Vagina (tissue), 2 donors: Measurements from ENCODE around the gene RNF214. TPM values are rescaled to one million over a fixed set of nuclear protein-coding genes. Genes with fewer than 3 reads are reported as not detected.

ENCODE experiments used
- DNase-seq, 2 donors: peaks; one replicate each; pipeline ENCODE4 v3.0.0-alpha.2; 2017; ENCODE audit errors: extremely low spot score in 2 of 2
- H3K27ac ChIP-seq: fragments of 200-600 bp; sonication (generic); one replicate; pipeline ENCODE4 v1.5.1; 2019
- H3K27me3 ChIP-seq: fragments of 200-600 bp; sonication (generic); one replicate; pipeline ENCODE4 v1.5.1; 2019
- H3K36me3 ChIP-seq, 2 donors: fragments of 200-600 bp; sonication (generic); one replicate each; pipeline ENCODE4 v1.5.1; 2017 to 2019
- H3K4me1 ChIP-seq: fragments of 200-600 bp; sonication (generic); one replicate; pipeline ENCODE4 v1.5.1; 2019
- H3K4me3 ChIP-seq, 2 donors: fragments of 200-600 bp; sonication (generic); 1 replicate in 1 of 2; 2 replicates in 1 of 2; pipeline ENCODE4 v1.5.1; 2016 to 2019
- H3K9me3 ChIP-seq: fragments of 200-600 bp; sonication (generic); one replicate; pipeline ENCODE4 v1.5.1; 2019
- CTCF ChIP-seq, 3 experiments: fragments of 450-650 bp in 2 of 3; fragments of 200-600 bp in 1 of 3; sonication (generic) in 1 of 3; IDR thresholded peaks; one replicate each; pipeline ENCODE4 v1.5.1; 2017 to 2019; ENCODE audit warnings: antibody characterized with exemption in 3 of 3, mild to moderate bottlenecking in 2 of 3, moderate library complexity in 2 of 3
- POLR2A ChIP-seq, 2 donors: fragments of 450-650 bp; IDR thresholded peaks; one replicate each; pipeline ENCODE4 v1.6.1; 2017; ENCODE audit warnings: antibody characterized with exemption in 2 of 2, mild to moderate bottlenecking in 2 of 2, moderate library complexity in 2 of 2
- POLR2AphosphoS5 ChIP-seq, 2 donors: sonication (generic); formaldehyde crosslinking; IDR thresholded peaks; one replicate each; pipeline ENCODE4 v1.9.0; 2017; ENCODE audit warnings: antibody characterized with exemption in 2 of 2, mild to moderate bottlenecking in 2 of 2, low read depth in 1 of 2; ENCODE audit not compliant: insufficient read depth in 1 of 2
- intact Hi-C: fragments of 100-400 bp; cut with DNase I; formaldehyde crosslinking; loops from one replicate; pipeline ENCODE4 v1.15.1; 2023
- total RNA-seq: library from RNA; depleted of rRNA; stranded (reverse); fragments of >200 nt; gene quantifications from one replicate; pipeline ENCODE4 v1.2.3, GENCODE V29; 2016

RNF214 gene
- total RNA-seq, 1 donor from 2014 or later, result 10.8 TPM

GRCh38 chr11:117238221-117238620 lies 5.8 kb downstream of the RNF214 start:
- Histone ChIP-seq H3K36me3 (peaks cover 0 to 19% of the 10 kb centered on the region in 2 donors), H3K4me1 (peaks cover 14% of the 10 kb centered on the region), H3K4me3 (no peak overlapping the region), H3K27ac (no peak overlapping the region), H3K9me3 (no peaks in the 10 kb centered on the region), H3K27me3 (no peaks in the 10 kb centered on the region)
- intact Hi-C loops, result no loop called here
- DNase-seq, result no peak
- TF ChIP-seq CTCF (IDR thresholded peaks at IDR 0.05) (no peak), POLR2AphosphoS5 (IDR thresholded peaks at IDR 0.05; ENCODE audit: insufficient read depth in 1 of 2, low read depth in 1 of 2) (no peak), POLR2A (IDR thresholded peaks at IDR 0.05) (no peak)

GRCh38 chr11:117239295-117239694 lies 6.8 kb downstream of the RNF214 start:
- DNase-seq, result no peak
- H3K4me1 ChIP-seq, result peaks cover 3% of the 10 kb centered on the region
- no peak overlapping the region for H3K27ac ChIP-seq
- TF ChIP-seq POLR2A (IDR thresholded peaks at IDR 0.05) (no peak), POLR2AphosphoS5 (IDR thresholded peaks at IDR 0.05; ENCODE audit: insufficient read depth in 1 of 2, low read depth in 1 of 2) (peak in 1 of 2 donors; percentile 9)
- H3K27me3 ChIP-seq, result no peaks in the 10 kb centered on the region
- H3K4me3 ChIP-seq, result no peak overlapping the region
- H3K36me3 ChIP-seq, result peaks cover 0 to 25% of the 10 kb centered on the region in 2 donors
- intact Hi-C loops, result no loop called here
- no peaks in the 10 kb centered on the region for H3K9me3 ChIP-seq

GRCh38 chr11:117248341-117248740 lies 15.9 kb downstream of the RNF214 start:
- DNase-seq, result no peak
- H3K36me3 ChIP-seq, result peaks cover 0 to 47% of the 10 kb centered on the region in 2 donors
- H3K4me1 ChIP-seq, result no peaks in the 10 kb centered on the region

GRCh38 chr11:117249571-117249970 lies 17.1 kb downstream of the RNF214 start:
- intact Hi-C loops, result no loop called here
- Histone ChIP-seq H3K36me3 (peaks cover 0 to 47% of the 10 kb centered on the region in 2 donors), H3K4me1 (no peaks in the 10 kb centered on the region), H3K27ac (no peak overlapping the region), H3K9me3 (no peaks in the 10 kb centered on the region), H3K4me3 (no peak overlapping the region), H3K27me3 (no peaks in the 10 kb centered on the region)
- TF ChIP-seq POLR2A (IDR thresholded peaks at IDR 0.05), result no peak
- TF ChIP-seq CTCF (IDR thresholded peaks at IDR 0.05), result no peak
- TF ChIP-seq POLR2AphosphoS5 (IDR thresholded peaks at IDR 0.05; ENCODE audit: insufficient read depth in 1 of 2, low read depth in 1 of 2), result no peak
- no peak for DNase-seq

More at GRCh38 chr11:117248341-117248740, 15.9 kb downstream of the RNF214 start:
- TF ChIP-seq POLR2A (IDR thresholded peaks at IDR 0.05) (no peak), CTCF (IDR thresholded peaks at IDR 0.05) (no peak), POLR2AphosphoS5 (IDR thresholded peaks at IDR 0.05; ENCODE audit: insufficient read depth in 1 of 2, low read depth in 1 of 2) (no peak)
- intact Hi-C loops, result no loop called here
- no peaks in the 10 kb centered on the region for H3K9me3 ChIP-seq
- no peaks in the 10 kb centered on the region for H3K27me3 ChIP-seq
- no peak overlapping the region for H3K27ac ChIP-seq
- H3K4me3 ChIP-seq, result no peak overlapping the region

- H3K9me3 ChIP-seq, result no peaks in the 10 kb centered on the region
- no peak for DNase-seq
- no peak overlapping the region for H3K4me3 ChIP-seq
- H3K27ac ChIP-seq, result no peak overlapping the region
- no peaks in the 10 kb centered on the region for H3K27me3 ChIP-seq
- no peak for TF ChIP-seq POLR2A (IDR thresholded peaks at IDR 0.05)
- TF ChIP-seq CTCF (IDR thresholded peaks at IDR 0.05), result no peak
- TF ChIP-seq POLR2AphosphoS5 (IDR thresholded peaks at IDR 0.05; ENCODE audit: insufficient read depth in 1 of 2, low read depth in 1 of 2), result no peak
- peaks cover 0 to 29% of the 10 kb centered on the region in 2 donors for H3K36me3 ChIP-seq
- intact Hi-C loops, result no loop called here
- H3K4me1 ChIP-seq, result no peaks in the 10 kb centered on the region
Observed at GRCh38 chr11:117251506-117251905, 19.0 kb downstream of the RNF214 start.
